Liver (tissue), 9 donors: ENCODE data around the gene KIRREL3. TPM values are rescaled to one million over a fixed set of nuclear protein-coding genes. Genes with fewer than 3 reads are reported as not detected.

ENCODE experiments used
- DNase-seq: peaks from one replicate; pipeline ENCODE4 v3.0.0-alpha.2; 2017; ENCODE audit warnings: low spot score
- H3K27ac ChIP-seq, 2 donors: one replicate each; pipeline ENCODE4 v1.7.0; 2013; ENCODE audit warnings: inconsistent platforms in 2 of 2, low read length in 2 of 2, control low read depth in 1 of 2, low read depth in 1 of 2, mild to moderate bottlenecking in 1 of 2
- H3K27me3 ChIP-seq, 4 donors: one replicate each; pipeline versions ENCODE4 v1.6.1 to v1.7.0; 2013; ENCODE audit warnings: low read length in 3 of 4, inconsistent platforms in 1 of 4, mild to moderate bottlenecking in 1 of 4, moderate library complexity in 1 of 4; ENCODE audit not compliant: control insufficient read depth in 4 of 4, insufficient read depth in 4 of 4
- H3K36me3 ChIP-seq, 4 donors: one replicate each; pipeline versions ENCODE4 v1.6.1 to v1.7.0; 2013; ENCODE audit warnings: low read length in 3 of 4, mild to moderate bottlenecking in 3 of 4, low read depth in 1 of 4, moderate library complexity in 1 of 4; ENCODE audit not compliant: control insufficient read depth in 4 of 4, insufficient read depth in 3 of 4
- H3K4me1 ChIP-seq, 4 donors: one replicate each; pipeline versions ENCODE4 v1.6.1 to v1.7.0; 2013; ENCODE audit warnings: low read length in 3 of 4, mild to moderate bottlenecking in 3 of 4, moderate library complexity in 1 of 4; ENCODE audit not compliant: control insufficient read depth in 4 of 4, insufficient read depth in 4 of 4
- H3K4me3 ChIP-seq, 3 donors: one replicate each; pipeline versions ENCODE4 v1.6.1 to v1.7.0; 2013; ENCODE audit warnings: low read length in 3 of 3, control low read depth in 1 of 3, low read depth in 1 of 3, mild to moderate bottlenecking in 1 of 3
- H3K9ac ChIP-seq, 2 donors: one replicate each; pipeline ENCODE4 v1.7.0; 2013; ENCODE audit warnings: low read length in 2 of 2, mild to moderate bottlenecking in 2 of 2, moderate library complexity in 2 of 2, control low read depth in 1 of 2, low read depth in 1 of 2
- H3K9me3 ChIP-seq, 4 donors: one replicate each; pipeline versions ENCODE4 v1.6.1 to v1.7.0; 2013; ENCODE audit warnings: low read length in 3 of 4; ENCODE audit not compliant: control insufficient read depth in 4 of 4
- CTCF ChIP-seq: fragments of 150-350 bp; IDR thresholded peaks from 2 replicates; pipeline ENCODE4 v1.5.1; 2017; ENCODE audit warnings: improper control_type of control experiment, low read depth, low read length; ENCODE audit not compliant: missing input control
- FOXA1 ChIP-seq: IDR thresholded peaks from 2 replicates; pipeline ENCODE4 v1.6.1; 2016; ENCODE audit warnings: antibody characterized with exemption
- FOXA2 ChIP-seq: IDR thresholded peaks from 2 replicates; pipeline ENCODE4 v1.6.1; 2016; ENCODE audit warnings: antibody characterized with exemption
- GABPA ChIP-seq, 2 donors: IDR thresholded peaks in 1 of 2; conservative IDR thresholded peaks in 1 of 2; 2 replicates each; pipeline ENCODE4 v1.6.1; 2016; ENCODE audit warnings: antibody characterized with exemption in 2 of 2, mild to moderate bottlenecking in 1 of 2, moderate library complexity in 1 of 2
- HNF4A ChIP-seq, 2 donors: conservative IDR thresholded peaks; 2 replicates each; pipeline ENCODE4 v1.6.1; 2016; ENCODE audit warnings: antibody characterized with exemption in 2 of 2, mild to moderate bottlenecking in 2 of 2
- HNF4G ChIP-seq: IDR thresholded peaks from 2 replicates; pipeline ENCODE4 v1.6.1; 2016; ENCODE audit warnings: antibody characterized with exemption
- JUND ChIP-seq, 2 donors: IDR thresholded peaks; 2 replicates each; pipeline ENCODE4 v1.6.1; 2016; ENCODE audit warnings: antibody characterized with exemption in 2 of 2
- MAX ChIP-seq: IDR thresholded peaks from 2 replicates; pipeline ENCODE4 v1.6.1; 2016; ENCODE audit warnings: antibody characterized with exemption
- NR2F2 ChIP-seq: IDR thresholded peaks from 2 replicates; pipeline ENCODE4 v1.6.1; 2016; ENCODE audit warnings: antibody characterized with exemption
- RXRA ChIP-seq, 2 donors: IDR thresholded peaks; 2 replicates each; pipeline ENCODE4 v1.6.1; 2017 to 2018; ENCODE audit warnings: antibody characterized with exemption in 2 of 2, mild to moderate bottlenecking in 1 of 2
- SP1 ChIP-seq: IDR thresholded peaks from 2 replicates; pipeline ENCODE4 v1.6.1; 2018; ENCODE audit warnings: antibody characterized with exemption, mild to moderate bottlenecking
- YY1 ChIP-seq: IDR thresholded peaks from 2 replicates; pipeline ENCODE4 v1.6.1; 2016; ENCODE audit warnings: antibody characterized with exemption, mild to moderate bottlenecking
- WGBS: extraction: QIAGEN DNeasy Blood & Tissue Kit; methylation state at CpG from one replicate; pipeline ENCODE4 v1.1.7; 2013; 5-methylcytosine and 5-hydroxymethylcytosine counted together
- polyA plus RNA-seq, 2 donors: library from polyadenylated mRNA; stranded (reverse) in 1 of 2; unstranded in 1 of 2; fragments of 200-250 nt in 1 of 2; fragments of >200 nt in 1 of 2; fragmentation: Nextera tagmentation in 1 of 2; extraction: Ambion mirVana in 1 of 2; gene quantifications; one replicate each; pipeline versions ENCODE4 v1.2.1 to v1.2.3, GENCODE V29; 2013 to 2015
- total RNA-seq, 2 donors: library from RNA; depleted of rRNA; stranded (reverse); fragments of >200 nt; gene quantifications; one replicate each; pipeline ENCODE4 v1.2.3, GENCODE V29; 2014
- TF ChIP-seq, protein P1 (sequence below): IDR thresholded peaks from 2 replicates; pipeline ENCODE4 v1.6.1; 2016; ENCODE audit warnings: antibody characterized with exemption
- donor health status: healthy.
- donor health status: healthy.
- donor health status: healthy.
- donor health status: healthy.
- donor health status: healthy.

The KIRREL3 gene
- total and polyA plus RNA-seq, 4 donors: 0.03 to 0.29 (median 0.08) TPM; not detected in 1

GRCh38 chr11:126901783-126902182, 98.8 kb downstream of the KIRREL3 start:
- Histone ChIP-seq H3K4me1 (no peaks in the 10 kb centered on the region), H3K9me3 (peaks cover under 1 to 8% (median 3%) of the 10 kb centered on the region in 4 donors), H3K36me3 (no peaks in the 10 kb centered on the region), H3K4me3 (no peak overlapping the region), H3K27me3 (no peaks in the 10 kb centered on the region), H3K9ac (no peak overlapping the region), H3K27ac (no peak overlapping the region)
- TF ChIP-seq JUND (IDR thresholded peaks at IDR 0.05): no peak
- TF ChIP-seq HNF4G: no peak
- TF ChIP-seq FOXA2: no peak
- no peak for TF ChIP-seq FOXA1
- no peak for TF ChIP-seq CTCF
- no peak for TF ChIP-seq MAX
- no peak for TF ChIP-seq GABPA (IDR thresholded peaks at IDR 0.05 in 1 of 2, conservative IDR thresholded peaks at IDR 0.05 in 1 of 2)
- TF ChIP-seq HNF4A (conservative IDR thresholded peaks at IDR 0.05): no peak
- no peak for TF ChIP-seq RXRA (IDR thresholded peaks at IDR 0.05)
- 54% methylated on average over 3 of the region's 3 CpGs for WGBS
- no peak for DNase-seq

DNA sequence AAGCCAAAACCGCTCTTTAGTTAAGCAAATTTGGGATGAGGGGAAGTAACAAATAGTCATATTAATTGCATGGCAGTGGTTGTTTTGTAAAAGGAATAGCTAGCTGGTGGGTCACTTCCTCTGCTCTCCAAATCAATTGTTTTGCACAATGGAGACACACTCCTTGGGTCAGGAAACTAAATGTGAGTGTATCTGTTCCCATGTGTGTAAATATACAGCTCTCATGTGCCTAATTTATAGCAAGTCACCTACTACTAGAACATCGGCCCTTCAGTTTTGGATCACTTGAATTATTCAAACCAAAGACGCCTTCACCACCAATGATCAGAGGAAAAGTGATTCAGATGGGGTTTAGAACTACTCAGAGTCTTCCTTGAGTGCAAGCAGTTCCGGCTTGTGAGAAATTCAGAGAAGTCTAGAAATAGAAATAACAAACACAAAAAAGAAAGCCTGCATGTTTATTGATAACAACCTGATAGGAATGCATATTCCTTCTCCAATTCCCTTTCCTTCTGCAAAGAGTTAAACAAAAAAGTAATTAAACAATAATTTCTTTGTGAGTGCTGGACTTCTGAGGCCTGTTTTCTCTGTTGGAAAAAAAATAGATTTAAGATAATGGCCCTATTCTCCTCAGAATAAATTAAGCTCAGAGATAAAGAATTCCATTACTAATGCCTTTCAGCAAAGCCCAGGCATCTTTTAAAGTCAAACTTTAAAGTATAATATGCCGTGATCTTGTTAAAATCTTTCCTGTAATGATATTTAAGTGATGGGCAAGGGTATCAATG, 100.4 kb downstream of the KIRREL3 start:
- 85% methylated on average over 5 of the region's 5 CpGs for WGBS
- Histone ChIP-seq H3K27me3 (no peaks in the 10 kb centered on the region), H3K36me3 (no peaks in the 10 kb centered on the region), H3K27ac (no peak overlapping the region), H3K4me1 (no peaks in the 10 kb centered on the region), H3K9me3 (peaks cover 7 to 16% (median 12%) of the 10 kb centered on the region in 4 donors), H3K9ac (no peak overlapping the region), H3K4me3 (no peak overlapping the region)
- no peak for DNase-seq
- TF ChIP-seq SP1 (no peak), HNF4A (conservative IDR thresholded peaks at IDR 0.05) (no peak)

- WGBS: 64% methylated on average over 3 of the region's 3 CpGs
- H3K36me3 ChIP-seq: no peaks in the 10 kb centered on the region
- H3K4me3 ChIP-seq: no peak overlapping the region
- H3K4me1 ChIP-seq: no peaks in the 10 kb centered on the region
- H3K9ac ChIP-seq: no peak overlapping the region
- H3K9me3 ChIP-seq: peaks cover 7 to 16% (median 12%) of the 10 kb centered on the region in 4 donors
- no peak for DNase-seq
- TF ChIP-seq HNF4A (conservative IDR thresholded peaks at IDR 0.05) (no peak), RXRA (IDR thresholded peaks at IDR 0.05) (no peak), NR2F2 (no peak), YY1 (no peak), GABPA (IDR thresholded peaks at IDR 0.05 in 1 of 2, conservative IDR thresholded peaks at IDR 0.05 in 1 of 2) (no peak)
- TF ChIP-seq, protein P1, sequence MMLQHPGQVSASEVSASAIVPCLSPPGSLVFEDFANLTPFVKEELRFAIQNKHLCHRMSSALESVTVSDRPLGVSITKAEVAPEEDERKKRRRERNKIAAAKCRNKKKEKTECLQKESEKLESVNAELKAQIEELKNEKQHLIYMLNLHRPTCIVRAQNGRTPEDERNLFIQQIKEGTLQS: no peak
- no peaks in the 10 kb centered on the region for H3K27me3 ChIP-seq
- H3K27ac ChIP-seq: no peak overlapping the region
These were observed 101.8 kb downstream of the KIRREL3 start for GRCh38 chr11:126898802-126899201.
